Renal cortex interstitium (tissue), 11 donors: ENCODE data around the gene WWTR1. TPM values are rescaled to one million over a fixed set of nuclear protein-coding genes. Genes with fewer than 3 reads are reported as not detected.

Source experiments
- DNase-seq, 11 donors: peaks; one replicate each; pipeline ENCODE4 v3.0.0-alpha.2; 2013; ENCODE audit warnings: low read depth in 9 of 11, low spot score in 4 of 11; ENCODE audit errors: extremely low read depth in 1 of 11
- polyA plus RNA-seq, 3 donors: library from polyadenylated mRNA; unstranded; fragments of 120-200 nt; gene quantifications; one replicate each; pipeline ENCODE4 v1.2.1, GENCODE V29; 2013; ENCODE audit not compliant: insufficient read length in 3 of 3

WWTR1 gene
- polyA plus RNA-seq, 3 donors = 92.3 to 117 (median 111) TPM

GRCh38 chr3:149494022-149494758 lies 163.6 kb downstream of the WWTR1 start:
- DNase-seq = peak in 10 of 11 donors; percentile 38 to 64 (median 51)

- DNase-seq = no peak
These were observed 164.4 kb downstream of the WWTR1 start for GRCh38 chr3:149493315-149494021.

DNA sequence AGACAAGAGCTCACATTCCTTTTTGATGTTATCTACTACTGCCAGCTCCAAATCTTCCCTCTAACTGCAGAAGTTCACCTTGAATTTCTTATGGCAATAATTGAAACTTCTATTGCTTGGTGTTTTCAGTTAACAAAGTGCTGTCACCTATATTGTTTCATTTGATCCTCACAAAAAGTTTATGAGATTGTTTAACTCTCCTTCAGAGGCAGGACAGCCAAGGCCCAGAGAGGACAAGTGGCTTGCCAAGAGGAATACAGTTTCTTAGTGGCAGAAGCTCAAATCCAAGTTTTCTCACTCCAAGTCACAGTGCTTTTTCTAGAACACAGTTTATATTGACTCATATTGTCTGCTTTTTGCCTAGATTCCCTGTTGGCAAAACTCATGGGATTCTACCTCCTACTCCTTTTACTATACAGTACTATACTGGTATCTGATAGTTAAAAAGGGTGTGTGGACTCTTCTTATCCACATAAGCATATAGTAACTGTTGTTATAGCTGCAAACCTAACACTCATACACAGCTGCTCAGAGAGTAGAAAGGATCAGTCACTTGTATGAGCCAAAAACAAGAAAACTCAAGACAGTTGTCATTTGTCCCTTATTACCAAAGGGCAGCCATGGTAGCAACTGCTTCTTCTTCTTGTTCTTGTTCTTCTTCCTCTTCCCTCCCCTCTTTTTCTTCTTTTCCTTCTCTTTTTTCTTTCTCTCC lies 167.4 kb downstream of the WWTR1 start:
- no peak for DNase-seq

DNA sequence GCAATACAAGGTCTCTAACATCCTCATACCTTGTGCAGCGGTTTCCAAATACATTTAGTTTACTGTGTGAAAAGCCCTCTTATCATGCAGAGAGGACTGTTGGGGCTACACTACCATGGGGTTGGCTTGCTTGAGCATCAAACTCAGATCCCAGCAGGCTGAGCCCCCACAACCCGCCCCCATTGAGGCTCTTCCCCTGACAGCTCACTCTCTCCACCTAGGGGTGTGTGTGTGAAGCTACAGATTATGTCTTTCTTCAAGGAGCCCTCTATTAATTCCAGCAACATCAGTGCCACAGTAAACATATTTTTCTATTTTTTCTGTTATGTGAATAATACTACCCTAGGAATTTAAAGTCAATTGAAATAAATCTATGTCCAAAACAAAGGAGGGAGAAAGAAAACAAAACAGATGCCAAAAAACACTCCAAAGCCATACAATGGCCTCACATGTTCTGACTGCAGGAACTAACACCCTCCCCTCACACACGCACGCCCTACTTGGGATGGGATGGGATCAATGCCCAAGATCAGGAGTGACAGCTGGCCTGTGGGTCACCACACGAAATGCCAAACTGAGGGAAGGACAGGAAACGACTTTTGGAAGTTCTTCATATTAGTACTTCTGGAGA lies 168.7 kb downstream of the WWTR1 start:
- DNase-seq = no peak

DNA sequence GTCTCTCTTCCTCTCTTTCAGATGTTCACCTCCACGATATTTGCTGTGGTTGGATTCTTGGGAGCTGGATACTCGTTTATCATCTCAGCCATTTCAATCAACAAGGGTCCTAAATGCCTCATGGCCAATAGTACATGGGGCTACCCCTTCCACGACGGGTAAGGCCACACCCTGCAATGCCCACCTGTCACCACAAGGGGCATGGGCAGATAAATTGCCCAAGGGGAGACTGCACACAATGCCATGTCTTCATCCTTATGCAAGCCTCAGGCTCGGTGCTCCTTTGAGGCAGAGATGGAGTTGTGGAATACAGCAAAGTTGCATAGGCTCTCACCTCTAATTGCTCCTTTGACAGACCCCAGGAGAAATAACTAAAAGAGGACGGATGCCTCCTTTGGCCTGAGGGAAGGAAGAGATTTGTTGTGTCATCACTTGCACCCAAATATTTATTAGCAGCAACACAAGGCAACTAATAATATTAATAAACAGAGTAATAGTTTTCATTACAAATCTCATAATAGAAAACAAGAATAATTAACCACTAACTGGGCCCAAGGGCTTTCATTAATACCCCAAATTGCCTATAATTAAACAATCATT lies 170.1 kb downstream of the WWTR1 start:
- DNase-seq = no peak

DNA sequence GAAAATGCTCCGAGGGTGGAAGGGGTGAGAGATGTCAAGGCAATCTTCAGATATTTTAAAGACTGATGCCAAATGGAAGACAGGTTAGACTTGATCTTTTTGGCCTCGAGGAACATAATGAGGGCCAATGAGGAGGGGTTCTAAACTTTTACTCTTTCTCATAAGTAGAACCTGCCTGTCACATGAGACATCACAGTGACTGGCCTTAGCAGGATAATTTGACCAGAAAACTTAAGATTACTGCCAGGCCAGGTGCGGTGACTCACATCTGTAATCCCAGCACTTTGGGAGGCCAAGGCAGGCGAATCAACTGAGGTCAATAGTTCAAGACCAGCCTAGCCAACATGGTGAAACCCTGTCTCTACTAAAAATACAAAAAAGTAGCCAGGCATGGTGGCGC lies 171.1 kb downstream of the WWTR1 start:
- DNase-seq = no peak

- no peak for DNase-seq
These were observed 176.3 kb downstream of the WWTR1 start for GRCh38 chr3:149481491-149481890.

DNA sequence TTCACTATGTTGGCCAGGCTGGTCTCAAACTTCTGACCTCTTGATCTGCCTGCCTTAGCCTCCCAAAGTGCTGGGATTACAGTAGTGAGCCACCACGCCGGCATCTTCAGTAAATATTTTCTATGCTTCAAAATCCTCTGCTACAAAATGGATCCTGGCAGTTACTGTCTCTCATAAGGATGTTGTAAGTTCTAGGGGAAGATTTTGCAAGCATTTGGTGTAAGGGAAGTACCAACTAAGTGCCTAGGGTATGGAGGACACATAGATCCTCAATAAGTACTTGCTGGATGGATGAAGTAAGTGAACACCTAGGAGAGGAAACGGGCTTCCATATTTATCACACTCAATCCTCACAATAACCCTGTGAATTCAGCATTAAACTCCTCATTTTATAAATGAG lies 176.8 kb downstream of the WWTR1 start:
- DNase-seq = no peak

DNA sequence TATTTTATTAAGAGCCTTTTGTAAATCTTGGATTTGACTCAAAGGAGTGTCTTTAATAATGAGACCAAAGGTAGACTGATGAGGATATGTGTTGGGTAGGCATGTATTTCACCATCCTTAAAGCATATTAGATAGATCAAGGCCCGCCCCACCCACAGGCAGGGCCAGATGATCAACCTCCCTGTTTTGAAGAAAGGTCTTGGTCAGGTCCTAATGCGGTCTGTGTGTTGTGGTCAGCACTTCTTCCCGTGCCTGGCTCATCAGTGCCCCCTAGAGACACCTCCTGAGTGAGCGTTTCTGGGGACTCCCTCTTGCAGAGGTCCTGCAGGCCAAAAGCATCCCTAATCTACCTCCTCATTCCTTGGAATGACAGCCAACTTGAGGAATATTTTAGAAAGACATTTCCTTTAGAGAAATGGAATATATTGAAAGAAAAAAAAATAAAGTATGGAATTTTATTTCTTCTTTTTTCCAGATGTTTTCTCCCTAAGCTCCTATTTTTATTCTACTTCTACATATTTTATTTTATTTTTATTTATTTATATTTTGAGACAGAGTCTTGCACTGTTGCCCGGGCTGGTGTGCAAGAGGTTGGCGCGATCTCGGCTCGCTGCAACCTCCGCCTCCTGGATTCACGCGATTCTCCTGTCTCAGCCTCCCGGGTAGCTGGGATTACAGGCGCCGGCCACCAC lies 177.4 kb downstream of the WWTR1 start:
- DNase-seq = peak in 10 of 11 donors; percentile 44 to 83 (median 66)

GRCh38 chr3:149479621-149480325 lies 178.1 kb downstream of the WWTR1 start:
- peak in 2 of 11 donors; percentile 16 to 25 for DNase-seq

GRCh38 chr3:149476225-149476624 lies 181.6 kb downstream of the WWTR1 start:
- DNase-seq = no peak

DNA sequence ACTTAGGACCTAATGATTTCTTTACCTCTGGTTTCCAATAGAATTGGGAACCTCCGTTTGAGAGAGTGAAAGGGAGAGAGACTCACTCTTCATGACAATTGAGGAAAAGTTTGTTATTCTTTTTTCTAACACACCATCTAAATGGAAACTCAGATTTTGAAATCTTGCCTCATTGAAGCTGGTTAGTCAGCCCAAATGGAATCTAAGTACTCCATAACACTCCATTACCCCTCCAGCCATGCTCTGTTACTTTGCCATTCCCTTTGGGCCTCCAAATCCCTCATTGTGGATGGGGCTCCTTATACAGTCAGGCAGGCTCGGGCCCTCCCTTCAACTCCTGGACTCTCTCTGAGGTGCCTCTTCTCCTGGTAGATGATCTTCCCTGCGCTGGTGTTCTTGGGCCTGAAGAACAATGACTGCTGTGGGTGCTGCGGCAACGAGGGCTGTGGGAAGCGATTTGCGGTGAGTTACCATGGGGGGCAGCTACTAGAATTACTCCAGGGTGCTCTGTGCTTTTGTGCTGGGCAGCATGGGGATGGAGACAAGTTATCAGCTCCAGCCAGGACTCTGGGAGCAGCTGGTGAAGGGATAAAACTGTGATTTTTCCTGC lies 182.3 kb downstream of the WWTR1 start:
- DNase-seq = no peak

- no peak for DNase-seq
These were observed 183.5 kb downstream of the WWTR1 start, which contains the start of gene TM4SF4 for GRCh38 chr3:149474250-149474817. TSS of gene TM4SF4 (plus strand) at chr3:149474697. CDS start at chr3:149474878, 181 bp downstream.

DNA sequence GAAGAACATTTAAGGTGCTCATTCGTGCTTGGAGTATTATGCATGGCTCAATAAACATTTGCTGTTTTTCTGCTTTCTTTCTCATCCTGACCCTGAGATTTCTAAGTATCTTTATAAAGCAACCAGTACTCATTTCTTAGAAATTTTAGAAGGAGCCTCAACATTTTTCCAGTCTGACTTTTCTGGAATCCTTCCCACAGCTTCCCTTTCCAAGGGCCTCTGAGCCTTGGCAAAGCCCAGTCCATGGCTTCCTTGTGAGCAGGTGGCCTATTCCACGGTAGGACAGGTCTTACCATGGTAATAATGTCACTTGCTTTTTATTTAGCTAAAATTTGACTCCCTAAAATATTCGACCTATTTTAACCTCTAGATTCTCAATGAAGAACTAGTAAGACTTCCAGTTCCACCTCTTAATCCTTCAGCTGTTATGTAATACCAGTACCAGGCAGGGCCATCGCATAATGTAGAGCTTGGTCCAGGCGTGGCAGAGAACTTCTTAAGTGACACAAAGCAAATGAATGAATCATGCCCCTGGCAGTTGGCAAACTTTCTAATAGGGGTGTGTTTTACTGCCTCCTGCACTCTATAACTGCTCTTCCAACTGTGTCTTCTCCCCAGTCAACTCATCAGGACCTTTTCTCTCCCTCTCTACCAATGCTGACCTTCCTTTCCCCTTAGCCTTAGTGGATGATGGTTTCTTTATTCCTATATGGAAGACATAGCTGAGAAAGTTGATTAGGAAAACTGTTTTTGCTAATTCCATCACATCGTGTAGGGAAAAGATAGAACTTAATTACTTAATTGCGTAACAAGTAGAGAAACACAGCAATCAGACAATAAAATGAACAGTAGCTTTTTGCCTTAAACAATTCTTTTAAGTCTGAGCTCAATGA lies 184.2 kb downstream of the WWTR1 start:
- DNase-seq = no peak

DNA sequence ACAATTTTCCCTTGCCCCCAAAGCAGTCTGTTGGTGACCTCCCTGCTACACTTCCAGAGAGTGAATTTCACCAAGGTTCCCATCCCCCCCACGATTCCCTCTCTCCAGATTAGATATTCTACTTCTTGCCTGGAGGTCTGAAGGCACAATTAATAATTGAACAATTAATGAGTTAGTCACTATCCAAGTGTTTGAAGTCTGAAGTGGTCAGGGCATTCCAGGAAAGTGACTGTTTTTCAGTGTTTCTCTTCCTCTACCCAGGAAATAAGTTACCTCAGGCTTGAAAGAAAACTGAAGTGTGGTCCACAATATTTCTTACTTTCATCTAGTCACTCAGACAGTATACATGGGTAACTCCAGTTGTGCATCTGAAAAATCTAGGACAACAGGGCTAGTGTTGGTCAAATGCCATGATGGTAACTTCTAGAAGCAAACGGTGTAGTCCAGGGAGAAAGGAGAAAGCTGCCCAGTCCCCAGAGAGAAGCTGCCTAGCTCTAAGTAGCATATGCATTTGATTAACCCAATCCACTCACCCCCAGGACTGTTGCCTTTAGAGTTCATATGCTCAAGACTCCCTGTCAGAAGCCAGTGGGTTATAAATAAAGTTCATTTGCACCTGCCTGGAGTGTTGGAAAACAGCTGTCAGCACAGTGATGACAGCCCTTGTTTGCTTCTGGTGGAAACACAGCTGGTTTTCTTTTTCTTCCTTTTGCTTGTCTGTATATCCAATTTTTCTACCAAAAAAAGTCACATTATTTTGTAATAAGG lies 185.6 kb downstream of the WWTR1 start:
- peak in 3 of 11 donors; percentile 28 to 61 (median 39) for DNase-seq
